ENCODE measurements around the gene KRT74. TPM values are rescaled to one million over a fixed set of nuclear protein-coding genes. Genes with fewer than 3 reads are reported as not detected.

KRT74 gene
- total RNA-seq, 1 experiment from 2014 or later: not detected

- POLR2A ChIA-PET: no interaction called here
Observed at GRCh38 chr12:52526511-52526951, 47.1 kb downstream of the KRT74 start.

DNA sequence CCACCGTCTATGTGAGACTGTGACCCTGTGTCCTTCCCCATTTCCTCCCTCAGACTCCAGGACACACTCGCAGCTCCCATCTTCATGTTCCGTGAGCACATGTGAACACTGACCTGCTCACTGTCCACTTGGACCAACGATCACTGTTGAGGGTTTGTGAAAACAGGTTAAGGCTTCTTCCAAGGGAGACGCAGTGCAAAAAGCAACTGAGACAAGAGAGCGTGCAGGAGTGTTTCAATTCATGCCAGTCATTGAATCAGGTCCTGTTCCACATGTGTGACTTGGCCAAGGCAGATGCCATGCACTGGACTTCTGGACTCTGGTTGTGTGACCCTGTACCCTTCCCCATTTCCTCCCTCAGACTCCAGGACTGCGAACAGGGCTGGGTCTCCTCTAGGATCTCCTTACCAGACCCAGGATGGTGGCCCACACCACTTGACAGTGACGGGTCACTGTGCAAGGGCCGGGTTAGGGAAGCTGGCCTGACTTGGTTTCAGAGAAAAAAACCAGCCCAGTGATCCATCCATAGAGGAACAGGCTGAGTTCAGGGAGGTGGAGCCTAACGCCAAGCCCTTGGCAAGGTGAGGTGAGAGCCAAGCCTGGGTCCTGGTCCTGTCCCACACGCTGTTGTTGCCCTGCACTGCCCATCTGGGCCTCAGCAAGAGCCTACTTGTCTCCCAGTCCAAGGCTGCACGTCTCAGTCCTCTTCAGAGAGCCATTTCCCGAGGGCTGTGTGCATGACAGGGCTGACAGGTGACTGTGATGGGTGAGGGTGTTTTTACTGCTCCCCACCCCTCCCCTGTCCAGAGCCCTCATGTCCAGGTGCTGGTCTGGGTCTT, 47.8 kb downstream of the KRT74 start:
- Histone ChIP-seq H3K9me3 (no peaks in the 10 kb centered on the region), H3K36me3 (ENCODE audit: control insufficient read depth, insufficient read depth, low read length) (no peaks in the 10 kb centered on the region), H3K4me1 (peaks cover 17% of the 10 kb centered on the region), H3K4me3 (ENCODE audit: low read depth, low read length) (no peak overlapping the region), H3K27me3 (replicated peaks; ENCODE audit: control insufficient read depth, insufficient read depth, low read length) (no peaks in the 10 kb centered on the region)
- H3K4me3 Mint-ChIP-seq (ENCODE audit: unreplicated experiment): no peak overlapping the region
- no peaks in the 10 kb centered on the region for H3K36me3 Mint-ChIP-seq (ENCODE audit: insufficient read depth, unreplicated experiment)
- peak in 1 of 2 experiments; percentile 17 for DNase-seq
- intact Hi-C loops (cut with micrococcal nuclease; ENCODE audit: unreplicated experiment): no loop called here
- H3K27ac Mint-ChIP-seq (ENCODE audit: unreplicated experiment): no peak overlapping the region
- BruUV-seq (replicated peaks): no TSS peak
- H3K27me3 Mint-ChIP-seq (ENCODE audit: insufficient read depth, unreplicated experiment): no peaks in the 10 kb centered on the region
- TF ChIP-seq CTCF (IDR thresholded peaks at IDR 0.05; ENCODE audit: insufficient read depth in 1 of 2, low read depth in 1 of 2, low read length in 1 of 2, severe bottlenecking in 1 of 2, unreplicated experiment in 1 of 2): no peak
- H3K4me1 Mint-ChIP-seq (ENCODE audit: low read depth, unreplicated experiment): no peaks in the 10 kb centered on the region
- ChIA-PET POLR2A (no interaction called here), CTCF (no interaction called here)
- no peaks in the 10 kb centered on the region for H3K9me3 Mint-ChIP-seq (ENCODE audit: unreplicated experiment)

More at GRCh38 chr12:52526511-52526951, 47.1 kb downstream of the KRT74 start:
- Mint-ChIP-seq H3K27ac (ENCODE audit: unreplicated experiment) (no peak overlapping the region), H3K4me1 (ENCODE audit: low read depth, unreplicated experiment) (no peaks in the 10 kb centered on the region), H3K27me3 (ENCODE audit: insufficient read depth, unreplicated experiment) (no peaks in the 10 kb centered on the region), H3K4me3 (ENCODE audit: unreplicated experiment) (no peak overlapping the region), H3K36me3 (ENCODE audit: insufficient read depth, unreplicated experiment) (no peaks in the 10 kb centered on the region), H3K9me3 (ENCODE audit: unreplicated experiment) (no peaks in the 10 kb centered on the region)
- DNase-seq: no peak
- TF ChIP-seq CTCF (IDR thresholded peaks at IDR 0.05; ENCODE audit: insufficient read depth in 1 of 2, low read depth in 1 of 2, low read length in 1 of 2, severe bottlenecking in 1 of 2, unreplicated experiment in 1 of 2): no peak
- Histone ChIP-seq H3K4me3 (ENCODE audit: low read depth, low read length) (no peak overlapping the region), H3K4me1 (peaks cover 10% of the 10 kb centered on the region; the same call in 1 of the 2 replicates), H3K36me3 (ENCODE audit: control insufficient read depth, insufficient read depth, low read length) (no peaks in the 10 kb centered on the region), H3K9me3 (no peaks in the 10 kb centered on the region), H3K27me3 (replicated peaks; ENCODE audit: control insufficient read depth, insufficient read depth, low read length) (no peaks in the 10 kb centered on the region)
- intact Hi-C loops (cut with micrococcal nuclease; ENCODE audit: unreplicated experiment): no loop called here
- CTCF ChIA-PET: no interaction called here
- BruUV-seq (replicated peaks): no TSS peak

- Mint-ChIP-seq H3K27me3 (ENCODE audit: insufficient read depth, unreplicated experiment) (no peaks in the 10 kb centered on the region), H3K9me3 (ENCODE audit: unreplicated experiment) (no peaks in the 10 kb centered on the region), H3K36me3 (ENCODE audit: insufficient read depth, unreplicated experiment) (no peaks in the 10 kb centered on the region), H3K4me1 (ENCODE audit: low read depth, unreplicated experiment) (no peaks in the 10 kb centered on the region), H3K4me3 (ENCODE audit: unreplicated experiment) (no peak overlapping the region), H3K27ac (ENCODE audit: unreplicated experiment) (no peak overlapping the region)
- CTCF ChIA-PET: no interaction called here
- no peak for TF ChIP-seq CTCF (IDR thresholded peaks at IDR 0.05; ENCODE audit: insufficient read depth in 1 of 2, low read depth in 1 of 2, low read length in 1 of 2, severe bottlenecking in 1 of 2, unreplicated experiment in 1 of 2)
- Histone ChIP-seq H3K9me3 (no peaks in the 10 kb centered on the region), H3K4me1 (peaks cover 19% of the 10 kb centered on the region), H3K27me3 (replicated peaks; ENCODE audit: control insufficient read depth, insufficient read depth, low read length) (no peaks in the 10 kb centered on the region), H3K4me3 (ENCODE audit: low read depth, low read length) (no peak overlapping the region), H3K36me3 (ENCODE audit: control insufficient read depth, insufficient read depth, low read length) (no peaks in the 10 kb centered on the region)
- POLR2A ChIA-PET: no interaction called here
- intact Hi-C loops (cut with micrococcal nuclease; ENCODE audit: unreplicated experiment): no loop called here
- no TSS peak for BruUV-seq (replicated peaks)
- no peak for DNase-seq
Observed at GRCh38 chr12:52524898-52525591, 48.6 kb downstream of the KRT74 start.

Measured in Caco-2 (cell line).